Urinary bladder (tissue), 4 donors: Measurements from ENCODE around the gene PPP1R13B. TPM values are rescaled to one million over a fixed set of nuclear protein-coding genes. Genes with fewer than 3 reads are reported as not detected.

Source experiments
- DNase-seq: peaks from one replicate; pipeline ENCODE4 v3.0.0-alpha.2; 2015; ENCODE audit errors: extremely low spot score
- H3K27ac ChIP-seq: one replicate; pipeline ENCODE4 v1.5.1; 2013; ENCODE audit warnings: low read depth, mild to moderate bottlenecking, moderate library complexity
- H3K36me3 ChIP-seq: one replicate; pipeline ENCODE4 v1.6.1; 2013; ENCODE audit warnings: mild to moderate bottlenecking, moderate library complexity; ENCODE audit not compliant: insufficient read depth
- H3K4me1 ChIP-seq: one replicate; pipeline ENCODE4 v1.6.1; 2013; ENCODE audit warnings: mild to moderate bottlenecking, moderate library complexity; ENCODE audit not compliant: insufficient read depth
- H3K4me3 ChIP-seq: one replicate; pipeline ENCODE4 v1.5.1; 2013; ENCODE audit warnings: low read depth, low read length
- WGBS: extraction: QIAGEN DNeasy Blood & Tissue Kit; methylation state at CpG from one replicate; pipeline ENCODE4 v1.1.7; 2013; 5-methylcytosine and 5-hydroxymethylcytosine counted together
- polyA plus RNA-seq: library from polyadenylated mRNA; stranded (reverse); fragments of 200-250 nt; gene quantifications from one replicate; pipeline ENCODE4 v1.2.3, GENCODE V29; 2013
- total RNA-seq: library from RNA; depleted of rRNA; stranded (reverse); fragments of >200 nt; gene quantifications from one replicate; pipeline ENCODE4 v1.2.3, GENCODE V29; 2014
- donor health status: healthy with polysubstance abuse.
- donor health status: healthy.

Gene PPP1R13B
- total and polyA plus RNA-seq, 2 donors = 15.8 to 17.8 TPM

- no peak overlapping the region for H3K27ac ChIP-seq
- WGBS = 89% methylated on average over 8 of the region's 8 CpGs
- no peak for DNase-seq
- no peaks in the 10 kb centered on the region for H3K36me3 ChIP-seq
- H3K4me1 ChIP-seq = no peaks in the 10 kb centered on the region
- no peak overlapping the region for H3K4me3 ChIP-seq
Observed at GRCh38 chr14:103758059-103758776, 89.2 kb downstream of the PPP1R13B start.

DNA sequence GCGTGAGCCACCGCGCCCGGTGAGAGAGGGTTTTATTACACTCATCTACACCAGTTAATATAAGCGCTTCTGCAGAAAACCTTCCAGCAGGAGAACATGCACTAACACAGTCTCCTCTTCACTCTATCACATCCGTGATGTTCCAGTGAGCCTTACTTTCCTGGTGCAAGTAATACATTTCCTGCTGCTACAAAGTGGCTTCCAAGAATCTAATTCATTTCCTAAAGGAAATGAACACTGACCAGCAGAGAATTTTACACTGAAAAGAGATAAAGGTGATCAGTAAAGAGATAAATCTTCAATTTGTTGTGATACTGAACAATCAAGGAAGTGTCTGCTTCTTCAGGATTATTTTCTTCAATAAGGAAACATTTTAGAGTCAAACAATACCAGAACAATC is 92.3 kb downstream of the PPP1R13B start:
- H3K4me1 ChIP-seq = no peaks in the 10 kb centered on the region
- no peak overlapping the region for H3K4me3 ChIP-seq
- 86% methylated on average over 6 of the region's 6 CpGs for WGBS
- DNase-seq = no peak
- no peak overlapping the region for H3K27ac ChIP-seq
- no peaks in the 10 kb centered on the region for H3K36me3 ChIP-seq

DNA sequence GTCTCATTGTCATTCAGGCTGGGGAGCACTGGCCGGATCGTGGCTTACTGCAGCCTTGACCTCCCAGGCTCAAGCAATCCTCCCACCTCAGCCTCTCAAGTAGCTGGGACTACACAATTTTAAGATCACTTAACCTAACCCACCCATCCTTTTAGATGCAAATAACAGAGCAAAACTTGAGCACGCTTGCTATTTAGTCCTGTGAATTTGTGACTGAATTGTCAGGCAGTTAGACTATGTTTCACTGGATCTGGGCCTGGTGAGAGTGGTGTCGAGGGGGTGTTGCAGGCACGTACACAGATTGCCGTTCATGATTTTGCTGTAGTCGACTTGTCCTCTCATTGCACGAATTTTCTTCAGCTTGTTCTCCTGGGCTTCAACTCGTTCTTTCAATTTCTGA is 93.6 kb downstream of the PPP1R13B start:
- WGBS = 86% methylated on average over 9 of the region's 9 CpGs
- DNase-seq = no peak
- H3K27ac ChIP-seq = no peak overlapping the region

GRCh38 chr14:103749860-103750259 is 97.5 kb downstream of the PPP1R13B start:
- WGBS = 88% methylated on average over 5 of the region's 5 CpGs
- no peaks in the 10 kb centered on the region for H3K36me3 ChIP-seq
- H3K4me1 ChIP-seq = no peaks in the 10 kb centered on the region
- no peak overlapping the region for H3K27ac ChIP-seq
- DNase-seq = no peak
- no peak overlapping the region for H3K4me3 ChIP-seq

More for the DNA sequence above, 93.6 kb downstream of the PPP1R13B start:
- no peaks in the 10 kb centered on the region for H3K36me3 ChIP-seq
- no peak overlapping the region for H3K4me3 ChIP-seq
- no peaks in the 10 kb centered on the region for H3K4me1 ChIP-seq

DNA sequence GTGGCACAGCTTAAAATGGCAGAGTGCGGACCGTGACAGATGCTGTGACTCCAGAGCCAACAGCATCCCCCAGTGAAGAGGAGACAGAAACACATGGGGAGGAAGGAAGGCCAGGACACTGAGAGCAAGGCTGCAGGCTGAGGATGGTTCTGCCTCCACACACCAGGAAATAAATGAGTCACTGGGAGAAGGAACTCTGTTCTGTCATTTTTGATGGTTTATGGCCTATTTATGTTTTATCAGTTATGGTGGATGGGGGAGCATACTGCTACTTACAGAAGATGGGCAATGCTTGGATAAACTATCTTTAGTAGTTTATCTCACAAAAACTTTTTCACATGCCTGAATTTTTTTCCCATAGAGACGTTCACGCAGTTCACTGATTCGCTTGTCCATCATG is 97.9 kb downstream of the PPP1R13B start:
- no peak for DNase-seq
- no peaks in the 10 kb centered on the region for H3K36me3 ChIP-seq
- WGBS = 88% methylated on average over 5 of the region's 5 CpGs
- H3K4me1 ChIP-seq = no peaks in the 10 kb centered on the region
- no peak overlapping the region for H3K4me3 ChIP-seq
- H3K27ac ChIP-seq = no peak overlapping the region

DNA sequence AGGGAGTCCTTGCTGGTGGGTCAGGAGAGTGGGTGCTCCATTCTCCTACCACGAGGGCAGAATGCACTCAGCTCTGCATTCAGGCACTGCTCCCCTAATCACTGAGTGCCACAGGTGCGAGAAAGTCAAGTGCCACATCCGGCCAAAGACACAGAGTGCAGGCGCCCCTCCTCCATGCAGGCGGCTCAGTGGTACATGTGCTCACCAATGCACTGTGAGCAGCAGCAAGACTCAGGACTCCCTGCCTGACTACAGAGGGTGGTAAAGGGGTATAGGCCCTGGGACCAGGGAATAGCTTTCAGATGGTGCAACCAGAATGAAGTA is 98.9 kb downstream of the PPP1R13B start:
- H3K4me3 ChIP-seq = no peak overlapping the region
- 87% methylated on average over 5 of the region's 5 CpGs for WGBS
- no peaks in the 10 kb centered on the region for H3K36me3 ChIP-seq
- H3K4me1 ChIP-seq = no peaks in the 10 kb centered on the region
- no peak overlapping the region for H3K27ac ChIP-seq
- no peak for DNase-seq

DNA sequence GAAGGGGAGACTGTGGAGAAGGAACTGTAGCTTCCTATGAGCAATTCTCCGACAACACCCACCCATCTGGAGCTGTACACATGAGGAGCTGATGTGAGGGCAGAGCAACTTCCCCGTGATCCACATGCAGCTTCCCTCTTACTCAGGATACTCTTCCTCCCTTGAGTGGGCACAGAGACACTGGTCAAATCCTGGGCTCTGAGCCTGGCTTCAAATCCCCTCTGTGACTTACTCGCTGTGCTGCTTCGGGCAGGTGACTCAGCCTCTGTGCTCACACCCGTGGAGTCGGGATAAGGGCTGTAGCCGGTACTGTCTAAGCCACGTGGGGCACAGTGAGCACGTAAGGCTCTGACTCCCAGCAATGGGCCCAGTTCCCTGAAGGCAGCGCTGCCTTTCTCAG is 100.7 kb downstream of the PPP1R13B start:
- WGBS = 88% methylated on average over 10 of the region's 10 CpGs
- no peak for DNase-seq
- no peak overlapping the region for H3K27ac ChIP-seq
- H3K36me3 ChIP-seq = no peaks in the 10 kb centered on the region
- H3K4me3 ChIP-seq = no peak overlapping the region
- no peaks in the 10 kb centered on the region for H3K4me1 ChIP-seq

GRCh38 chr14:103745424-103745823 is 102.0 kb downstream of the PPP1R13B start:
- Histone ChIP-seq H3K4me3 (no peak overlapping the region), H3K4me1 (no peaks in the 10 kb centered on the region), H3K27ac (no peak overlapping the region), H3K36me3 (no peaks in the 10 kb centered on the region)
- no peak for DNase-seq
- 85% methylated on average over 5 of the region's 5 CpGs for WGBS

GRCh38 chr14:103744621-103745395 is 102.6 kb downstream of the PPP1R13B start:
- Histone ChIP-seq H3K4me1 (no peaks in the 10 kb centered on the region), H3K36me3 (no peaks in the 10 kb centered on the region), H3K4me3 (no peak overlapping the region), H3K27ac (no peak overlapping the region)
- WGBS = 82% methylated on average over 15 of the region's 15 CpGs
- DNase-seq = no peak

- no peaks in the 10 kb centered on the region for H3K4me1 ChIP-seq
- H3K27ac ChIP-seq = no peak overlapping the region
- no peak overlapping the region for H3K4me3 ChIP-seq
- DNase-seq = no peak
- WGBS = 91% methylated on average over 15 of the region's 15 CpGs
- H3K36me3 ChIP-seq = no peaks in the 10 kb centered on the region
Observed at GRCh38 chr14:103743691-103744090, 103.7 kb downstream of the PPP1R13B start.

GRCh38 chr14:103742499-103743255 is 104.7 kb downstream of the PPP1R13B start:
- no peak overlapping the region for H3K27ac ChIP-seq
- H3K4me3 ChIP-seq = no peak overlapping the region
- 93% methylated on average over 14 of the region's 14 CpGs for WGBS
- H3K36me3 ChIP-seq = no peaks in the 10 kb centered on the region
- no peaks in the 10 kb centered on the region for H3K4me1 ChIP-seq
- no peak for DNase-seq

DNA sequence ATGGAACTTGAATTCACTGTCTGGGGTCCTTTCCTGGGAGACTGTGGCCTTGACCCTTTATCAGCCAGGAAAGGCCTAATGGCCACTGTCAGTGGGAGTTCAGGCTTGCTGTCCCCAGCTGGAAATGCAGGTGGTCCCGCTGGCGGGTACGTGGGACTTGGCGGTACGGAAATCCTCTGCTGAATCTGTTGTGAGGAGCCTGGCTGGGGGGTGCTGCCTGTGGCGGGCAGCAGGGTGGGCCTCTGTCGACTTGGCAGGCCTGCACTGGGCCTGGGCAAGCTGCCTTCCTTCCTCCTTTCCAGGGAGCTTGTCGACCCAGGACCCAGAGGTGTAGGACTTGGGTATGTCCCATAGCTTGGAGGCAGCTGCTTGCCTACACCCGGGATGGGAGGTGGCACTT is 105.5 kb downstream of the PPP1R13B start:
- H3K27ac ChIP-seq = no peak overlapping the region
- 82% methylated on average over 9 of the region's 9 CpGs for WGBS
- H3K4me1 ChIP-seq = no peaks in the 10 kb centered on the region
- no peak for DNase-seq
- no peak overlapping the region for H3K4me3 ChIP-seq
- H3K36me3 ChIP-seq = no peaks in the 10 kb centered on the region

- H3K4me1 ChIP-seq = no peaks in the 10 kb centered on the region
- H3K4me3 ChIP-seq = no peak overlapping the region
- H3K27ac ChIP-seq = no peak overlapping the region
- no peak for DNase-seq
- 79% methylated on average over 14 of the region's 14 CpGs for WGBS
- no peaks in the 10 kb centered on the region for H3K36me3 ChIP-seq
Observed at GRCh38 chr14:103740991-103741689, 106.2 kb downstream of the PPP1R13B start.
